Left renal pelvis (tissue), 4 donors: Measurements from ENCODE around the gene WIF1. TPM values are rescaled to one million over a fixed set of nuclear protein-coding genes. Genes with fewer than 3 reads are reported as not detected.

Experiments used
- DNase-seq, 4 donors: peaks; one replicate each; pipeline ENCODE4 v3.0.0-alpha.2; 2013; ENCODE audit warnings: low read depth in 4 of 4, low spot score in 3 of 4
- polyA plus RNA-seq, 4 donors: library from polyadenylated mRNA; unstranded; fragments of 120-200 nt; gene quantifications; one replicate each; pipeline ENCODE4 v1.2.1, GENCODE V29; 2013; ENCODE audit not compliant: insufficient read length in 4 of 4

Gene WIF1
- polyA plus RNA-seq, 4 donors: 2.0 to 5.5 (median 2.6) TPM

DNA sequence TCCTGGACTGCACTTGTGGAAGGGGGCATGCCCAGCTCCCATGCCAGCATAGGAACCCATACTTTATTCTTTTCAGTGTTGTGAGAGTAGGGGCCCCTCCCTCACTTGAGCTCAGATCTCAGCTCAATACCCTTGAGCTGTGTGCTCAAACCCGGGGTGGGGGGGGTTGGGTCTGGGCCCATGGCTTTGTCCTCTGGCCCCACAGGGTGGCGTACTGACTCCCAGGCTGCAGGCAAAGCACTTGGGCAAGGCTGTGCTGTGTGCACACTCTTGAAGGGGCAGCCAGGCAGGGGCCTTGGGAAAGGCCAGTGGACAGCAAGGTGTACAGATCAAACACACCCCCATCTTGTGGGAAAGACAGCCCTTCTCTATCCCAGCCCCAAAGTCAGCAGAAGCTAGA, 81.8 kb downstream of the WIF1 start:
- no peak for DNase-seq

DNA sequence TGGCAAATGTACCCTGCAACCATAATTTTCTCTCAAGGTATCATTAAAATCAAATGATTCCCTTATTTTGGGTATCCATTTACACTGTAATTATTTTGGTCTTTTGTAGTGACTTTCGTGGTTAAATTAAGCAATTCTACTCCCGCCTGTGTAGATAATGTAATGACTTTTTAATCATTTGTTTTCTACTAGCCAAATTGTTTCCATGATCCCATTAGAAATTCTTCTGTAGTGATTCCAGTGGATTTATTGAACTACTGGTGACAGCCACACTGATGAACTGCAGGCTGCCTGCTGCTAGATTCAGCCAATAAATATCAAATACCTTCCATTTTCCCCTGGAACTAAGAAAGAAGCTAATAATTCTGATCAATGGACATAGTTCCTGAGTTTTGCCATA, 96.0 kb downstream of the WIF1 start:
- no peak for DNase-seq

DNA sequence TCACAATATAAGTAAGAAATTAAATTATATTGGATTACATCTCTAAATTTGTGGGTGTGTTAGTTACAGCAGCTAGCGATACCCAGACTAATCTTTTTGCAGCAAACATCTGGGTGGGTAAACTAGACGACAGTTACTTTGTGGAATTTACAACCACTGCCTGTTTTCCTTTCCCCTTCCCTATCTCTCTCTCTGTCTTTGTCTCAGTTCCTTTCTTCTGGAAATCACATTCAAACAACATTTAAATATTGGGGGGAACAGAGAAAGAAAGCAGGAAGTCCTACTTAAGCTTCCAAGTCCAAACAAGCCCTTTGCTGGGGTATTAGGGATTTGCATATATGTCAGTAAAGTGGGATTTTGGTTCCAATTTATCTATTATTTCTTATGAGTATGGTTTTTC, 97.6 kb downstream of the WIF1 start:
- DNase-seq: no peak

DNA sequence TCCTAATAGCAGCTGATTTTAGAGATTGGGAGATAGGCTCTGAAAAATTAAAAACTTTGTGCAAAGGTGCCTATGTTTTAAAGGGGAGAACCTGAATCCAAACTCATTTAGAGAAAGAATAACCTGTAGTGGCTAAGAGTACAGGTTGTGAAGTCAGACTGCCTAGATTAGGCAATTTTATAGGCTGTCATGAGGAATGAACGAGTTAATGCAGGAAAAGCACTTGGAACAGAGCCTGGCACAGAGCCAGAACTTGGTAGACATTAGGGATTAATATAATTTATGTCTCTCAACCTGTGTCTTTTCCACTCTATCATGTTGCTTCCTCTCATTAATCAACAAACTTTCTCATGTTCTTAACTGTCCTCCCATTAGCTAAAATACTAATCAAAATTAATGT, 98.1 kb downstream of the WIF1 start:
- no peak for DNase-seq

DNA sequence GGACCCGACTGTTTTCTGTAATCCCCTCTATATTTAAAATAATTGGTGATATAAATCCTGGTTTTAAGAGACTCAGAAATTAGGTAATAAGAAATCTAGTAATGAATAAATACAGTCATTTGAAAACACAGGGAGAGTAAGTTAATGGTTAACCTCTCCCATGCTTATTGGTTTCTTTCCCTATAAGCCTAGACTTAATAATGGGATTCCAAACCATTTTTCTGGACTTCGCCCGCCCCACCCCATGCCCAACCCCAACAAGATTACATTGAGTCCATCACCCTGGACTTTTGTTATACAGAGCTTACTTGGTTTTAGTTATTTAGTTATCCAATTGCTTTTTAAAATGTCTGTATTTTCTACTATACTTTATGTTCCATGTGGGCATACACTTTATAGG, 98.7 kb downstream of the WIF1 start:
- no peak for DNase-seq

DNA sequence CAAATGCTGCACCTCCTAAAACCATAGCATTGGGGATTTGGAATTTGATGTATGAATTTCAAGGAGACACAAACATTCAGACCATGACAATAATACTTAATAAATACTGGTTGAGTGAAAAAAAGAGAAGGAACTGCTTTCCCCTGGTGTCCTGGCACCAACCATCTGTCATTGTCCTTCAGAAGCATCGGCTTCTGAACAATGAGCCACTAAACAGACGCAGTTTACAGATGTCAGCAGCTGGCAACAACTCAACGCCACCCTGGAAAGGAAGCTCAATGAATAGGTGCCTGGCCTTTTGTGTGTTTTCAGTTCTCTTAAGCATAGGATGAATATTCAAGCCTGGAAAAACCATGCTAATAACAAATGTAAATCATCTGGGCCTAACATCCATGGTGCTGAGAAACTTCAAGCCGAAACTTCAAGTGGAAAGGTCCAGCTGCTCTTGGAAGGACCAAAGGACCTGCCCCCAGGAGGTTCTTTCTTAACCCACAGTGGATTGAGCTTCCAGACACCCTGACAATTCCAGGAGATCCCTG, 101.3 kb downstream of the WIF1 start:
- DNase-seq: no peak

DNA sequence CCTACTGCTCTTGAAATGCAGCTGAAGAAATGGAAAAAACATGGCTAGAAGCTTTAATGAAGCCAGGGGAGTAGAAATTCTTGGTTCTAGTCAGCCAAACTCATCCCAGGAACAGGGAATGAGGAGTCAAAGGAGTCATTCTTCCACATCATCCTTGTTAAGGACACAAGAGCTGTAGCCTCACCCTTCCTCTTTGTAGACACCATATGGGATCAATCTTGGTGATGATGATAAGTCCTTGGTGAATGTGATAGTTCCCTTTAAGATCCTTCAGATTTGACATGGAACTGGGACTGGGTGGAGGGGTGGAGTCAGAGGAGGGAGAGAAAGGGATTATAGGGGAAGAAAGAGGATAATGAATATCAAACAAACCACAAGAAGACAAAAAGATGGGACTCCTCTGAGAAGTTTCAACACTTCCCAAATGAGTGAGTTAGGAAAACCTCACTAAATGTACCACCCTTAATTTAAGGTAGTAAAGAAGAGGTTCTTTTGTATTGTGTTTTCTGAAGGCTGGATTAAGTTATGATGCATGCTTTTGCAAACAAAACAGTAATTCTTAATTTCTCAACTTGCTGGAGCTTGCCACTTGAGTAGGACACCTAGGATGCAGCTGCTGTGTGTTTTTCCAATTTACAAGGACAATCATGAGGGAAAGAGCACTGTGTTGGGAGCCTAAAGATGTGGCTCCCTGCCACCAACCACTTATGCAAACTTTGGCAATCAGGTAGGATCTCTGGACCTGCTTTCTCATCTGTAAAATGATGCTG, 104.0 kb downstream of the WIF1 start:
- no peak for DNase-seq

DNA sequence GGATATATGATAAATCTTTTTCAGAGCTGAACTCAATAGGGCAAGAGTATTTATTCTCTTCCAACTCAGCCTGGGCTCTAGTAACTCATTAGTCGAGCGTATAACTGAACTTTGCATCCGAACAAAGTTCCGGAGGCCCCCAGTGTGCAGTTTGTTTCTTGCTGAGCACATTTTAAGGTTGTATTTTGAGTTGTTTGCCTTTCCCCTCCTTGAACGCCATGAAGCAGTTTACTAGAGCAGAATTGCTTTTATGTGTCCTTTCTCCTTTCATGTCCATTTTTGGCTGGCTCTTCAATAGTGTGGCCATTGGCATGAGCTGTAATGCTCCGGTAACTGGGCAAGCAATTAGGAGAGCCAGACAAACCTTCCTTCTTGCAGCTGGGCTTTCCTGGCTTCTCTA, 105.3 kb downstream of the WIF1 start:
- no peak for DNase-seq

DNA sequence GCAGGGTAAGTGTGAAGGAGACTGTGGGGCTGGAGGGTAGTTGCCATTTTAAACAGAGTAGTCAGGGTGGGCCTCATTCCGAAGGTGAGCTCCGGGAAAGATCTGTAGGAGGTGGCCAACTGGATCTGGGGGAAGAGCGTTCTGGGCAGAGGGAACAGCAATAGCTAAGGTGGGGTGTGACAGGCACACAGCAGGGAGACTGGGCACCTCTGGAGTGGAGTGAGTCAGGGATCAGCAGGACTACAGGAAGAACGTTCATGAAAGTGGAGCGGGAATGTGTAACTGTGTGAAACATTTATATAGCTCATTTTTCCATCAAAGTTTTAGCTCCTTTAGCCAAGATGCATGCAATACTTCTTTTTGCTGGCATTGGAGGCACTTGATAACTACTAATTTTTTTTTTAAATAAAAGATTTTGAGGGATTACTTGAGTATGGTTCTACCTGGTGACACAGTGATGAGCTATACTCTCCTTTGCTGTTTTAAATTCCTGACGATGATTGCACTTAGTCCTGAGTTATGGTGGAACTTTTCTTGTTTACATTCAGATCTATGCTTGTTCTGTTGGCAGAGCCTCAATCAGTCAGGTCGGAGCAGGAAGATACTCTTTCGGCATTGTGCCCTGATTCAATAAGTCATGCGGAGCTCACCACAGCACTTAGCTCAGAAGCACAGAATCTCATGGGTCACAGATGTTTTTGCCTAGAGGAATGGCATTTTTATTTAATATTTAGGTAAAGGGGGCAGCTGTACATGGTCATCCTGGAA, 106.4 kb downstream of the WIF1 start:
- no peak for DNase-seq

DNA sequence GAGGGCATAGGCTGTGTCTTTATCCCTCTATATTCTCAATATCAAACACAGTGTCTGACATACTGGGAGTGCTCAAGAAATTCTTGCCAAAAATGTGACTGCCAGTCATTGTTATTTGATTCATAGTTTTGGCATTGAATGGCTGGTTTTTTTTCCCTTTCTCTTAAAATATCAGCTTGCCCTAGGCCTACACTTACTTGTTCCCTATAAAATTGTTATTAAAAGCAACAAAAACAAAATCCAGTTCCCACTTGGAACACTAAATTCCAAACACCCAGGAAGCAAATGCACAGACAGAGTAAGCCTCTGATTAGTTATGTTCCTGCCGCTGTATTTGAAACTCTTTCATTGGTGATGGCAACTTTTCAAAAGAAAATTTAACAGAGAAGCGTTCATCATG, 110.7 kb downstream of the WIF1 start:
- DNase-seq: no peak

DNA sequence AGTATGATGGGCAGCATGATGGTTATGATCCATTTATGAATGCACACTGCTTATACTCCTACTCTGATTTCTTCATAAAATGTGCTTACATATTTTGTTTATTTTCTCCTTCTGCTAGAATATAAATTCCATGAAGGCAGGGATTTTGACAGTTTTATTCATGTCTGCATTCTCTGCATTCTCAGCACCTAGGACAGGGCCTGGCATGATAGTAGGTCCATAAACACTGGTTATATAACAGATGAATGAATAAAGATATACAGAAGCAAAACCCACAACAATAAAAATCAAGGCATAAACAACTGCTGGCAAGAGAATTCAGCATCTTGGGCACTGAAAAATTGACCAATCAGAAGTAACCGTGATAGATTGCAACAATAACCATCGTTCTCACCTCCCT, 115.4 kb downstream of the WIF1 start:
- DNase-seq: no peak

DNA sequence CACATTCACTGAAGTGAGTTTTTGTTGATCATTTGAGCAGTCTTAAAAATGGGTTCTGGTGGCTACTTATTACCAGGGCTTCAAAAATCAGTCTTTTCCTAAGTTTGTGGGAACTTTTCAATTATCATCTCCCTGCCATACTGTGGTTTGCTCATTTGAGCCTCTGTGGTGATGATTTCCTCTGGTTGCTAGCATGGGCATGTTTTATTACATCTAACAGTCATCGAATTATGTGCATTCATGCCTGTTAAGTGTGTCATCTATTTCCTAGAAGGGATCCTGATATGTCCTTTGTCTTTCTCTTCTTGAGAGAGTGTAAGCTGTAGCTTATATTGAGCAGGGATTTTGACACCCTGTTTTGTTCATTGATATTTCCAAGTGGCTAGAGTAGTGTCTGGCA, 116.8 kb downstream of the WIF1 start:
- no peak for DNase-seq

Other genes with a start within 250 kb of the WIF1 start
- gene LEMD3, start 48.3 kb upstream of the WIF1 start, polyA plus RNA-seq: 10 to 100 TPM; 35.1 to 45.3 (median 42.0) TPM
- gene MSRB3, start 157.4 kb upstream of the WIF1 start, polyA plus RNA-seq: 10 to 100 TPM; 20.3 to 42.5 (median 23.9) TPM